ENCODE measurements around the gene NOL7. TPM values are rescaled to one million over a fixed set of nuclear protein-coding genes. Genes with fewer than 3 reads are reported as not detected.

NOL7 gene
- total RNA-seq, 4 donors from 2014 or later, result 92.4 to 120 (median 98.5) TPM

DNA sequence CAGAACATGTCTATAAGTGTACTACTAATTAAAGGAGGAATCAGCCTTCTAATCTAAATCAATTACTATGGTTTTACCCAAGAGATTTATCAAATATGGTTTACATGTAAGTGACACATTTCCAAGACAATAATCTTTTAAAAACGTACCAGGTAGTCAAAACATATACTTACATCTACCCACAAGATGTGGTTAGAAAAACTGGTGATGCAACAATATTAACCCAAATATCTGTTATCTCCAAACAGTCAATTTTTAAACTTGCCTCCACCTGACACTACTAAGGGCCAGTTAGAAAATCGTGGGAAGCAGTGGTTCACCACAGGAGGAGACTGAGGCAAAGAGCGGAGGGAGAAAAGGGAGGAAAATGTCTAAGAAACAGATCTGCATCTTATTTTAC is 28.0 kb downstream of the NOL7 start:
- no peaks in the 10 kb centered on the region for H3K4me1 ChIP-seq
- H3K9me3 ChIP-seq, result no peaks in the 10 kb centered on the region
- H3K27ac ChIP-seq, result no peak overlapping the region
- WGBS, 2 donors (ENCODE audit: low coverage in 1 of 2), result 65 to 73% methylated on average over 3 of the region's 3 CpGs
- ATAC-seq, result no peak
- no peak for TF ChIP-seq POLR2A (IDR thresholded peaks at IDR 0.05)
- no peak for TF ChIP-seq EP300 (IDR thresholded peaks at IDR 0.05)
- no peak for TF ChIP-seq POLR2AphosphoS5 (IDR thresholded peaks at IDR 0.05)
- TF ChIP-seq, protein P1, sequence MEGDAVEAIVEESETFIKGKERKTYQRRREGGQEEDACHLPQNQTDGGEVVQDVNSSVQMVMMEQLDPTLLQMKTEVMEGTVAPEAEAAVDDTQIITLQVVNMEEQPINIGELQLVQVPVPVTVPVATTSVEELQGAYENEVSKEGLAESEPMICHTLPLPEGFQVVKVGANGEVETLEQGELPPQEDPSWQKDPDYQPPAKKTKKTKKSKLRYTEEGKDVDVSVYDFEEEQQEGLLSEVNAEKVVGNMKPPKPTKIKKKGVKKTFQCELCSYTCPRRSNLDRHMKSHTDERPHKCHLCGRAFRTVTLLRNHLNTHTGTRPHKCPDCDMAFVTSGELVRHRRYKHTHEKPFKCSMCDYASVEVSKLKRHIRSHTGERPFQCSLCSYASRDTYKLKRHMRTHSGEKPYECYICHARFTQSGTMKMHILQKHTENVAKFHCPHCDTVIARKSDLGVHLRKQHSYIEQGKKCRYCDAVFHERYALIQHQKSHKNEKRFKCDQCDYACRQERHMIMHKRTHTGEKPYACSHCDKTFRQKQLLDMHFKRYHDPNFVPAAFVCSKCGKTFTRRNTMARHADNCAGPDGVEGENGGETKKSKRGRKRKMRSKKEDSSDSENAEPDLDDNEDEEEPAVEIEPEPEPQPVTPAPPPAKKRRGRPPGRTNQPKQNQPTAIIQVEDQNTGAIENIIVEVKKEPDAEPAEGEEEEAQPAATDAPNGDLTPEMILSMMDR (IDR thresholded peaks at IDR 0.05), result no peak
- peaks cover 0 to 51% of the 10 kb centered on the region in 2 donors for H3K36me3 ChIP-seq
- no peaks in the 10 kb centered on the region for H3K27me3 ChIP-seq
- no peak overlapping the region for H3K4me3 ChIP-seq

DNA sequence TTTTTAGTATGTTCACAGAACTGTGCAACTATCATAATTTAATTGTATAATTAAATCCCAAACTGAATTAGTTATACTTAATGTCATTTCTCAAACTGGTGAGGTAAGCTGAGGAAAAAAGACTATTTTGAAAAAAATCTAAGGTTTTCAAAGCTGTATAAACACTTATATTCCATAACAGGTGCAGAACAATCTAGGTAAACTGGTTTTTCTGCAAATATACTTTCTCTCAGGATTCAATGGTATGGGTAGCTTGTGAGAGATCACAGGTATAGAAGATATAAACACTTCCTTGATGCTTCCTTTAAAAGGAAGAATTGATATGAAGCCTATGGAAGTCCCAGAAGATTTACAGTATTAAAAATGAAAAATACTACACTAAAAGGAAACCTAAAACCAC is 33.7 kb downstream of the NOL7 start:
- ATAC-seq, result no peak
- Histone ChIP-seq H3K36me3 (peaks cover 0 to 34% of the 10 kb centered on the region in 2 donors), H3K4me1 (no peaks in the 10 kb centered on the region), H3K9me3 (no peaks in the 10 kb centered on the region), H3K4me3 (no peak overlapping the region), H3K27me3 (no peaks in the 10 kb centered on the region), H3K27ac (no peak overlapping the region)
- no peak for TF ChIP-seq POLR2A (IDR thresholded peaks at IDR 0.05)
- no peak for TF ChIP-seq POLR2AphosphoS5 (IDR thresholded peaks at IDR 0.05)
- TF ChIP-seq EP300 (IDR thresholded peaks at IDR 0.05), result no peak
- TF ChIP-seq, protein P1 (IDR thresholded peaks at IDR 0.05), result no peak

DNA sequence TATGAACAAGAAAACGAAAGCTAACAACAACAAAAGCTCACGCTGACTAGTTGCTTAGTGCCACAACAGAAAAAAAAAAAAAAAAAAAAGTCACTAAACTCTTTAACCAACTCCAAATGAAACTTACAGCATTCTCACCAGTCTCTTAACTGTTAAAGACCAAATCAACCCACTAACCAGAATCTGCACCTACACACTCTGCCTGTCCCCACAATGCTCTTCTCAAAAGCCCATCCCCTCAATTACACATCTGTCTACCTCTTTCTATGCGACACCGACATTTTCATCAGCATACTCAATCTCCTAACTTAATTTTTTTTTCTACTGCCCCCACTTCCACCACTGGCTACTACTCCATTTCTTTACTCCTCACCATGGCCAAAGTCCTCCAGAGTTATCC is 34.3 kb downstream of the NOL7 start:
- Histone ChIP-seq H3K4me1 (no peaks in the 10 kb centered on the region), H3K36me3 (peaks cover 0 to 29% of the 10 kb centered on the region in 2 donors), H3K4me3 (no peak overlapping the region), H3K27me3 (no peaks in the 10 kb centered on the region), H3K27ac (no peak overlapping the region), H3K9me3 (no peaks in the 10 kb centered on the region)
- ATAC-seq, result no peak
- WGBS, 2 donors (ENCODE audit: low coverage in 1 of 2), result 94 to 98% methylated on average over 3 to 4 of the region's 4 CpGs
- TF ChIP-seq, protein P1 (IDR thresholded peaks at IDR 0.05), result no peak
- TF ChIP-seq POLR2AphosphoS5 (IDR thresholded peaks at IDR 0.05), result no peak
- no peak for TF ChIP-seq EP300 (IDR thresholded peaks at IDR 0.05)
- no peak for TF ChIP-seq POLR2A (IDR thresholded peaks at IDR 0.05)

DNA sequence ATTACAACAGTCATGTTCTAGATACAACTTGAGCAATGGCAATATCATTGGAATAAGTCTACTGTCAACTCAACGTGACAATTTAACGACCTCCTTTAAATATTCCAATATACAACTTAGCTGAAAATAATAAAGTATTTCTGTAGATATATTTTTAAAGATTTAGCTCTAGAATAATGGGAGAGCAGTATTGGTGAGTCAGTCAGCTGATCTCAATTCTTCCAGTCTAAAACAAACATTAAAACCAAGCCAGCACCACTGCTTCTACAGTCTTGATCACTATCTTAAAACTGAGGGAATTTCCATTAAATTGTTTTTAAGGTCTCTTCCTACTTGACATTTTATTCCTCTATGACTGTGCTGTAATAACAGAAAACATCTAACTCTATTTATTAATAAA is 38.2 kb downstream of the NOL7 start:
- WGBS, 2 donors (ENCODE audit: low coverage in 1 of 2), result 83 to 88% methylated on average over 2 of the region's 2 CpGs
- peaks cover 0 to 2% (median 0%) of the 10 kb centered on the region in 3 donors for H3K4me1 ChIP-seq
- TF ChIP-seq EP300 (IDR thresholded peaks at IDR 0.05) (no peak), POLR2A (IDR thresholded peaks at IDR 0.05) (no peak), POLR2AphosphoS5 (IDR thresholded peaks at IDR 0.05) (no peak)
- TF ChIP-seq, protein P1 (IDR thresholded peaks at IDR 0.05), result no peak
- H3K9me3 ChIP-seq, result no peaks in the 10 kb centered on the region
- peaks cover 0 to 20% of the 10 kb centered on the region in 2 donors for H3K36me3 ChIP-seq
- no peaks in the 10 kb centered on the region for H3K27me3 ChIP-seq
- H3K27ac ChIP-seq, result no peak overlapping the region
- H3K4me3 ChIP-seq, result no peak overlapping the region
- ATAC-seq, result no peak

DNA sequence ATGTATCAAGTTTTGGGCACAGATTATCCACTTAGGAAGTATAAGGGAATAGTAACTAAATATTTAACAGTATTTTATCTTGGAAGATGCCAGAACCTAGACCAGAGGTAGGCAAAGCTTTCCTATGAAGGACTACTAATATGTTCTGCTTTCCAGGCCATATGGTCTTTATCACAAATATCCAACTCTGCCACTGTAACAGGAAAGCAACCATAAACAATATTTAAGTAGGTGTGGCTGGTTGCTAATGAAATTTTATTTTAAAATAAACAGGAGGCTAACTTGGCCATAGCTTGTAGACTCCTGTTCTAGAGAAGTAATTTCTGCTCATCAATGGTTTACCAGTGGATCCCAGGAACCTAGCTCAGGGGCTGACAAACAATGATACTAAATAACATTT is 39.4 kb downstream of the NOL7 start:
- TF ChIP-seq POLR2AphosphoS5 (IDR thresholded peaks at IDR 0.05) (no peak), POLR2A (IDR thresholded peaks at IDR 0.05) (no peak), EP300 (IDR thresholded peaks at IDR 0.05) (no peak)
- TF ChIP-seq, protein P1 (IDR thresholded peaks at IDR 0.05), result no peak
- no peak for ATAC-seq
- no peaks in the 10 kb centered on the region for H3K9me3 ChIP-seq
- H3K36me3 ChIP-seq, result peaks cover 0 to 19% of the 10 kb centered on the region in 2 donors
- peaks cover 0 to 14% (median 0%) of the 10 kb centered on the region in 3 donors for H3K4me1 ChIP-seq
- no peaks in the 10 kb centered on the region for H3K27me3 ChIP-seq
- H3K27ac ChIP-seq, result no peak overlapping the region
- H3K4me3 ChIP-seq, result no peak overlapping the region

Measured in gastroesophageal sphincter (tissue), 4 donors.